C4-2B (cell line): ENCODE results near the gene C17orf50.

Experiments
- CTCF ChIP-seq: fragments of 450-650 bp; conservative IDR thresholded peaks from 2 replicates; pipeline ENCODE4 v1.5.1; 2017; ENCODE audit warnings: mild to moderate bottlenecking
- ZFX ChIP-seq: fragments of 450-650 bp; IDR thresholded peaks from 2 replicates; pipeline ENCODE4 v1.6.1; 2017

DNA sequence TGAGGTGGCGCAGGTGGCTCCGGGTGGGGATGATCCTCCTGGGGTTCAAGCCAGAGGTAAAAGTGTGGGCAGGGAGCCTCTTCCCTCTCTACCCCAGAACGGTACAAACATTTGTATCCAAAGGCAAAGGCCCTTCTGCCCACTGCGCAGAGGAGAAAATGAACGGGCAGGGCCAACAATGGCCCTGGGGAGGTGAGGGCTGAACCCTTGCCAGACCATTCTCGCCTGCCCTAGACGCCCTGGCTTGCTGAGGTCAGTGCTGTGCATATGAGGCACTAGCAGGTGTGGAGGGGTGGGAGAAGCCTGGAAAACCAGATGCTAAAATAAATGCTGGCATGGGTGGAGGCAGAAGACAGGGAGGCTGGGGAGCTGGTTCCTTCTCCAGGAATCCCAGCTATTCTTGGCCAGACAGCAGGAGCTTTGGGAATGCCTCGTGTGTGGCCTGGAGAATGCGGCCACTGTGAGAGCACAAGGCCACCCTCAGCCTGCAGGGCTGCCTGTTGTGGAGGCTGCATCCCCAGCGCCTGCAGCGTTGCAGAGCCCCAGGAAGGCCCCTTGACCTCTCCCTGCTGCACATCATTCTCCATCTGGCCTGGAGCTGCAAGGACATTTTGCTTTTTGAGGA, 4.5 kb downstream of the C17orf50 start:
- TF ChIP-seq CTCF: no peak
- TF ChIP-seq ZFX: no peak
